ENCODE results near the gene TMEM130.

TMEM130 gene, protein sequence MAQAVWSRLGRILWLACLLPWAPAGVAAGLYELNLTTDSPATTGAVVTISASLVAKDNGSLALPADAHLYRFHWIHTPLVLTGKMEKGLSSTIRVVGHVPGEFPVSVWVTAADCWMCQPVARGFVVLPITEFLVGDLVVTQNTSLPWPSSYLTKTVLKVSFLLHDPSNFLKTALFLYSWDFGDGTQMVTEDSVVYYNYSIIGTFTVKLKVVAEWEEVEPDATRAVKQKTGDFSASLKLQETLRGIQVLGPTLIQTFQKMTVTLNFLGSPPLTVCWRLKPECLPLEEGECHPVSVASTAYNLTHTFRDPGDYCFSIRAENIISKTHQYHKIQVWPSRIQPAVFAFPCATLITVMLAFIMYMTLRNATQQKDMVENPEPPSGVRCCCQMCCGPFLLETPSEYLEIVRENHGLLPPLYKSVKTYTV

DNA sequence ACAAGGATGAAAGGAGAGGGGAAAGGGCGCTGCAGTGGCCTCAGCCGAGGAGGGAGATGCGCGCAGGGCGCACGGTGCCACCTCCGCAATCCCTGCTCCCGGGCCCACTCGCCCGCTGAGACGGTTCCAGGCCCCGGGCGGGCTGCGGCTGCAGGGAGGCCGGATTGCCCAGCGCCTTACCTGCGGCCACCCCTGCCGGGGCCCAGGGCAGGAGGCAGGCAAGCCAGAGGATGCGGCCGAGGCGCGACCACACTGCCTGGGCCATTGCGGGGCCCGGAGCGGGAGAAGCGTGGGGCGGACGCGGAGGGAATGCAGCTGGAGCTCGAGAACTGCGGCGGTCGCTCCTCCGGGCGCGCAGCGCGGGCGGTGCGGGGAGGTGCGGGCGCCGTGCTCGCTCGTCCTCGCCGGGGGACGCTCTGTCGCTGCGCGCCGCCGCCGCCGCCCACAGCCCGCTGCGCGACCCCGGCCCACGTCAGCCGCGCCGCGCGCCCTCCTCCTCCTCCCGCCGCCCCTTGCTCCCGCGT lies at the start of gene TMEM130:
TSS of gene TMEM130 (minus strand) at position 418 of the 524 bp plus-strand sequence. CDS start at position 265, 153 bp downstream.
- peak within 1 kb of the TSS; percentile 74 for H3K4me3 ChIP-seq
- H3K9me3 ChIP-seq: no peaks in the 10 kb centered on the region
- peaks cover 41% of the 10 kb centered on the region for H3K4me1 ChIP-seq
- TF ChIP-seq Cebpa-rat (IDR thresholded peaks at IDR 0.05): no peak
- H3K4me2 ChIP-seq: peak within 1 kb of the TSS; percentile 99
- H3K9ac ChIP-seq: peak within 1 kb of the TSS; percentile 62
- H3K27me3 ChIP-seq: peaks cover 24% of the 10 kb centered on the region
- peak within 1 kb of the TSS; percentile 58 for H3K27ac ChIP-seq
- H4K20me1 ChIP-seq: 0 out of 2 replicates have a peak, but pooled peaks cover 4% of the 10 kb centered on the region
- H3K36me3 ChIP-seq: no peaks in the 10 kb centered on the region

DNA sequence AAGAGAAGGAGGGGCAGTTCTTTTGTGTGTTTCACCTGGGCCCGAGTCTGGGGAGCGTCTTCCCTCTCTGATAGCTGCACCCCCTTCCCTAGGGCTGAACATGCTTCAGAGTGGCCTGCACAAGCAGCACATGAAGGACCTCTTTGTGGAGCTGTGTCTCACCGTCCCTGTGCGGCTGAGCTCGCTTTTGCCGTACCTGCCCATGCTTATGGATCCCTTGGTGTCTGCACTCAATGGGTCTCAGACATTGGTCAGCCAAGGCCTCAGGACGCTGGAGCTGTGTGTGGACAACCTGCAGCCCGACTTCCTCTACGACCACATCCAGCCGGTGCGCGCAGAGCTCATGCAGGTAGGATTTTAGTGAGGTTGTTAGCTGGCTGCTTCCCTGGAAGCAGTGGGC lies 47.5 kb upstream of the TMEM130 start:
- no peaks in the 10 kb centered on the region for H3K27me3 ChIP-seq
- no peak overlapping the region for H3K9ac ChIP-seq
- peaks cover 97% of the 10 kb centered on the region for H3K36me3 ChIP-seq
- H3K9me3 ChIP-seq: no peaks in the 10 kb centered on the region
- no peak overlapping the region for H3K4me2 ChIP-seq
- H4K20me1 ChIP-seq: peaks cover 45% of the 10 kb centered on the region
- no peak overlapping the region for H3K27ac ChIP-seq
- no peak for TF ChIP-seq Cebpa-rat (IDR thresholded peaks at IDR 0.05)
- H3K4me3 ChIP-seq: no peak overlapping the region
- H3K4me1 ChIP-seq: no peaks in the 10 kb centered on the region

DNA sequence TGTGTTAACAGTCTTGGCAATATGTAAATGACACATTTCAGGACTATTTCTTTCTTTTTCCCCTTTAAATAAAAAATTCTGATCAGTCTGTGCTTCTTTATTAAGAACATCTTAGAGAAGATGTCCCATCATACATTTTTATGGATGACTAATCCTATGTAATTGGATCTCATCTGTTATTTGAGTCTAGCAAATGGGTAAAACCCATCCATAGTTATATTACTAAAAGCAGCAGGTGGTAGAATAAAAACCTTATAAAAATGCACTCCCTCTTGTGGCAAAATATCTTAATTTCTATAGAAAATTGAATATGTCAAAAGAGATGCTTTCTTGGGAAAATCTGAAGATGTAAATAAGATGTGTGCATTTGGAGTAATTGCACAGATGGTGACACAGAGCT lies 43.8 kb upstream of the TMEM130 start:
- TF ChIP-seq Cebpa-rat (IDR thresholded peaks at IDR 0.05): no peak
- Histone ChIP-seq H3K36me3 (peaks cover 96% of the 10 kb centered on the region), H4K20me1 (peaks cover 33% of the 10 kb centered on the region), H3K9ac (no peak overlapping the region), H3K4me2 (no peak overlapping the region), H3K9me3 (no peaks in the 10 kb centered on the region), H3K4me3 (no peak overlapping the region), H3K4me1 (no peaks in the 10 kb centered on the region), H3K27ac (no peak overlapping the region), H3K27me3 (no peaks in the 10 kb centered on the region)

DNA sequence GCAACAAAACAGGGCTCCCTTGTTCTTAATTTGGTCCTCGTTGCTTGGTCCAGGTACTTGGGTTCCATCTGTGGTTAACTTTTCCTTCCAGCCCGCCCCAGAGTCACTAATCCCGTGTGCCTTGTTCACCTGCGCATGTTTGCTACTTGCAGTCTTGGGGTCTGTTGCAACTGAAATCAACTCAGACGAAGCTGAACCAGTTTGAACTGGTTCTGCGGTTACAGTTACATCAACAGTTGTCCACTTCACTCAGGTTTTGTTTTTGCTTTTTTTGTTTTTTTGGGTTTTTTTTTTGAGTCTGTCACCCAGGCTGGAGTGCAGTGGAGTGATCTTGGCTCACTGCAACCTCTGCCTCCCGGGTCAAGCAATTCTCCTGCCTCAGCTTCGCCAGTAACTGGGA lies 43.2 kb upstream of the TMEM130 start:
- Histone ChIP-seq H3K27me3 (no peaks in the 10 kb centered on the region), H3K4me1 (no peaks in the 10 kb centered on the region), H3K4me2 (no peak overlapping the region), H3K4me3 (no peak overlapping the region), H4K20me1 (peaks cover 36% of the 10 kb centered on the region), H3K9me3 (no peaks in the 10 kb centered on the region), H3K27ac (no peak overlapping the region), H3K36me3 (peaks cover 96% of the 10 kb centered on the region), H3K9ac (no peak overlapping the region)
- no peak for TF ChIP-seq Cebpa-rat (IDR thresholded peaks at IDR 0.05)

DNA sequence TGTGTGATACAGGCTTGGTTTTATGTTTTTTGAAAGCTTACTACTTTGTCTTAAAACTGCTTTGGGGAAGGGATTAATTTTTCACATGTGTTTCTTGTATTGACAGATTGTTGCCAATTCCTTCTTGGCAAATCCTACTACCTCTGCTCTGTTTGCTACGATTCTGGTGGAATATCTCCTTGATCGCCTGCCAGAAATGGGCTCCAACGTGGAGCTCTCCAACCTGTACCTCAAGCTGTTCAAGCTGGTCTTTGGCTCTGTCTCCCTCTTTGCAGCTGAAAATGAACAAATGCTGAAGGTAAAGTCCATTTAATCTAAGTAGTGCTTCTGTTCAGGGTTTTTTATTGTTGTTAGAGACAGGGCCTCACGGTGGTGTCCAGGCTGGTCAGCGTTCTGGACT lies 42.1 kb upstream of the TMEM130 start:
- Histone ChIP-seq H3K9ac (no peak overlapping the region), H3K27me3 (no peaks in the 10 kb centered on the region), H3K4me3 (no peak overlapping the region), H4K20me1 (peaks cover 43% of the 10 kb centered on the region), H3K4me1 (no peaks in the 10 kb centered on the region), H3K9me3 (no peaks in the 10 kb centered on the region), H3K36me3 (peaks cover 96% of the 10 kb centered on the region), H3K27ac (no peak overlapping the region), H3K4me2 (no peak overlapping the region)
- no peak for TF ChIP-seq Cebpa-rat (IDR thresholded peaks at IDR 0.05)

DNA sequence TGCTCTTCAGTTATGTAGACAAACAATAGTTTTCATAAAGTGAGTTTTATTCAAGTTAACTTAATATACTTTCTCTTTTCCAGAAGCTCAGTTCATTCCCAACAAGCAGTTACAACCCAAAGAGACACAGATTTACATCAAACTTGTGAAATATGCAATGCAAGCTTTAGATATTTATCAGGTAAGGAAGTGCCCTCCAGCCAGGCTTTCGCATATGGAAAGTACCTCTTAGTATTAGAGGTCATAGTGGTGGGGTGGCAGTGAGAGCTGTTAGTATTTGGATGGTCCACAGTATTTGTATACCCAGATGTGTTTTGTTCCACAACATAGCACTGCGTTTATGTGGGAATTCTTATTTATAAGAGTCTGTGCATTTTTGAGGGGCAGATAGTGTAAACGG lies 40.6 kb upstream of the TMEM130 start:
- Histone ChIP-seq H3K27me3 (no peaks in the 10 kb centered on the region), H3K27ac (no peak overlapping the region), H3K36me3 (peaks cover 96% of the 10 kb centered on the region), H3K4me2 (no peak overlapping the region), H3K4me3 (no peak overlapping the region), H4K20me1 (peaks cover 43% of the 10 kb centered on the region), H3K9me3 (no peaks in the 10 kb centered on the region), H3K9ac (no peak overlapping the region), H3K4me1 (no peaks in the 10 kb centered on the region)
- no peak for TF ChIP-seq Cebpa-rat (IDR thresholded peaks at IDR 0.05)

DNA sequence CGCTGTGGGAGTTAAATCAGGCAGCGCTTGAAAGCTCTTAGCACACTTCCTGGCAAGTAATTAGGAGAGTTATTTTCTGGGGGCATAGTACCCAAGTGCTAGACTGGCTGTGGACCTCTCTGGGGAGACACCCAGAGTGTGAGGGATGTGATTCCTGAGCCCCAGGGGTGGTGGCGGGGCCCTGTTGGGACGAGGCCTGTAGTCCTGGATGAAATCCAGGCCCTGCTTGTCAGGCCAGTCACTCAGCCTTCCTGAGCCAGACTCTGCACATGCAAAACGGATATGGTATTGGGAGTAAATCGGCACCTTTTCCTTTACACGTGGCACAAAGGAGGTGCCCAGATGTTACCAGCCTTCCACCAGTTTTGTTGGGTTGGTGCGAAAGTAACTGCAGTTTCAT lies 39.7 kb upstream of the TMEM130 start:
- peaks cover 51% of the 10 kb centered on the region for H4K20me1 ChIP-seq
- H3K27me3 ChIP-seq: no peaks in the 10 kb centered on the region
- H3K4me2 ChIP-seq: no peak overlapping the region
- H3K4me3 ChIP-seq: no peak overlapping the region
- no peak for TF ChIP-seq Cebpa-rat (IDR thresholded peaks at IDR 0.05)
- no peak overlapping the region for H3K27ac ChIP-seq
- H3K36me3 ChIP-seq: peaks cover 99% of the 10 kb centered on the region
- no peak overlapping the region for H3K9ac ChIP-seq
- no peaks in the 10 kb centered on the region for H3K4me1 ChIP-seq
- H3K9me3 ChIP-seq: no peaks in the 10 kb centered on the region

DNA sequence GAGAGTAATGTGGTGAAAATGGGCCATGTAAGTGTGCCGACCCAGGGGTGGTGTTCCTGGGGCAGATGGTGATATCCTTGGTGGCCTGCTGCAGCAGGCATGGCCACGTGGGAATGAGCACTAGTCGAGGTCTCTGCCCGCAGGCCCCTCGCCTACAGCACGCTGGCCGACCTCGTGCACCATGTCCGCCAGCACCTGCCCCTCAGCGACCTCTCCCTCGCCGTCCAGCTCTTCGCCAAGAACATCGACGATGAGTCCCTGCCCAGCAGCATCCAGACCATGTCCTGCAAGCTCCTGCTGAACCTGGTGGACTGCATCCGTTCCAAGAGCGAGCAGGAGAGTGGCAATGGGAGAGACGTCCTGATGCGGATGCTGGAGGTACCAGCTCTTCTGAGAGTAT lies 38.8 kb upstream of the TMEM130 start:
- H3K36me3 ChIP-seq: peaks cover 99% of the 10 kb centered on the region
- no peaks in the 10 kb centered on the region for H3K27me3 ChIP-seq
- no peak overlapping the region for H3K9ac ChIP-seq
- no peak overlapping the region for H3K4me2 ChIP-seq
- no peaks in the 10 kb centered on the region for H3K4me1 ChIP-seq
- TF ChIP-seq Cebpa-rat (IDR thresholded peaks at IDR 0.05): no peak
- H3K4me3 ChIP-seq: no peak overlapping the region
- no peaks in the 10 kb centered on the region for H3K9me3 ChIP-seq
- no peak overlapping the region for H3K27ac ChIP-seq
- H4K20me1 ChIP-seq: peaks cover 51% of the 10 kb centered on the region

DNA sequence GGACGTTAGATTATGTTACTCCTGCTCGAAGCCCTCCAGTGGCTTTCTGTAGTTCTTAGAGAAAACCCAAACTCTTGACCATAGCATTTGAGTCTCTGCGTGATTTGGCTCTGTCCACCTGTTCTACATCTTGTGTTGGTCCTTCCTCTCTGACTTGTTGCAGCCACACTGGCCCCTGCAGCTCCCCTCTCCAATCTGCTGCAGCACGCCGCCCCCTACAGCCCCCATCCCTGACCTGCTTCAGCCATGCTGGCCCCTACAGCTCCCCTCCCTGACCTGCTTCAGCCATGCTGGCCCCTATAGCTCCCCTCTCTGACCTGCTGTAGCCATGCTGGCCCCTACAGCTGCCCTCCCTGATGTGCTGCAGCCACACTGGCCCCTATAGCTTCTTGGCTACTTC lies 37.8 kb upstream of the TMEM130 start:
- H3K4me1 ChIP-seq: no peaks in the 10 kb centered on the region
- H3K9ac ChIP-seq: no peak overlapping the region
- no peak overlapping the region for H3K4me2 ChIP-seq
- TF ChIP-seq Cebpa-rat (IDR thresholded peaks at IDR 0.05): no peak
- no peak overlapping the region for H3K4me3 ChIP-seq
- no peak overlapping the region for H3K27ac ChIP-seq
- no peaks in the 10 kb centered on the region for H3K27me3 ChIP-seq
- no peaks in the 10 kb centered on the region for H3K9me3 ChIP-seq
- H3K36me3 ChIP-seq: peaks cover 99% of the 10 kb centered on the region
- H4K20me1 ChIP-seq: peaks cover 42% of the 10 kb centered on the region

DNA sequence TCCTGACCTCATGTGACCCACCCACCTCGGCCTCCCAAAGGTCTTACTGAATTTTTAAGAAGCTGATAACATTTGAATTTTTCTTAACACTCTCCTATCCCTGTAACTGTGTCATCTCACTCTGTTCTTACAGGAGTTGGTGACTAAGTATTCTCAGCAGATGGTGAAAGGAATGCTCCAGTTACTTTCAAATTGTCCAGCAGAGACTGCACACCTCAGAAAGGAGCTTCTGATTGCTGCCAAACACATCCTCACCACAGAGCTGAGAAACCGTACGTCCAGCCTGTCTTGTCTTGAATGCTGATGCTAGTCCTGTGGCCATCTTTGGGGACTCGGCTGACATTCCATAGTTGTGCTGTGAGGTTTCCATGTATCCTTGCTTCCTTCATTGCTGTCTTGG lies 33.4 kb upstream of the TMEM130 start:
- Histone ChIP-seq H3K27ac (no peak overlapping the region), H3K4me3 (no peak overlapping the region), H4K20me1 (peaks cover 40% of the 10 kb centered on the region), H3K4me1 (no peaks in the 10 kb centered on the region), H3K27me3 (no peaks in the 10 kb centered on the region), H3K9ac (no peak overlapping the region), H3K9me3 (no peaks in the 10 kb centered on the region), H3K36me3 (peaks cover 99% of the 10 kb centered on the region), H3K4me2 (no peak overlapping the region)
- TF ChIP-seq Cebpa-rat (IDR thresholded peaks at IDR 0.05): no peak

Data from BLaER1 (cell line).